Body of pancreas (tissue), 4 donors: ENCODE results near the gene SYAP1. TPM values are rescaled to one million over a fixed set of nuclear protein-coding genes. Genes with fewer than 3 reads are reported as not detected.
A peak's percentile ranks its signal among the peaks of the same experiment; 100 is the strongest.

ENCODE experiments used
- ATAC-seq: fragments of 150-250 bp; one replicate; pipeline ENCODE4 v1.9.1; 2016
- DNase-seq, 4 donors: peaks; one replicate each; pipeline ENCODE4 v3.0.0-alpha.2; 2019
- H3K27ac ChIP-seq, 4 donors: fragments of 200-600 bp; sonication (generic); 1 replicate in 3 of 4; 2 replicates in 1 of 4; pipeline versions ENCODE4 v1.5.1 to v1.6.1; 2016 to 2019; ENCODE audit warnings: mild to moderate bottlenecking in 1 of 4, mixed read lengths in 1 of 4, moderate library complexity in 1 of 4
- H3K27me3 ChIP-seq, 2 donors: fragments of 200-600 bp; sonication (generic); one replicate each; pipeline ENCODE4 v1.6.0; 2016; ENCODE audit warnings: mild to moderate bottlenecking in 1 of 2
- H3K36me3 ChIP-seq, 2 donors: fragments of 200-600 bp; sonication (generic); replicated peaks in 1 of 2; 2 replicates each; pipeline ENCODE4 v1.5.1; 2016; ENCODE audit warnings: low read depth in 2 of 2; ENCODE audit not compliant: insufficient read depth in 1 of 2
- H3K4me1 ChIP-seq: fragments of 200-600 bp; sonication (generic); one replicate; pipeline ENCODE4 v1.6.0; 2016
- H3K4me3 ChIP-seq, 2 donors: fragments of 200-600 bp; sonication (generic); 1 replicate in 1 of 2; 2 replicates in 1 of 2; pipeline ENCODE4 v1.5.1; 2016 to 2019
- H3K9me3 ChIP-seq, 3 donors: fragments of 200-600 bp; sonication (generic); 1 replicate in 2 of 3; 2 replicates in 1 of 3; pipeline ENCODE4 v1.5.1; 2016
- CTCF ChIP-seq, 7 experiments: fragments of 450-650 bp in 4 of 7; fragments of 200-600 bp in 3 of 7; sonication (generic) in 3 of 7; IDR thresholded peaks; one replicate each; pipeline ENCODE4 v1.5.1; 2016 to 2019; ENCODE audit warnings: antibody characterized with exemption in 7 of 7
- POLR2A ChIP-seq, 3 donors: fragments of 450-650 bp; IDR thresholded peaks; one replicate each; pipeline ENCODE4 v1.6.1; 2016; ENCODE audit warnings: antibody characterized with exemption in 3 of 3, mild to moderate bottlenecking in 2 of 3
- WGBS, 2 donors: methylation state at CpG; one replicate each; pipeline ENCODE4 v1.1.5; 2017; 5-methylcytosine and 5-hydroxymethylcytosine counted together
- intact Hi-C: fragments of 100-400 bp; cut with DNase I; formaldehyde crosslinking; loops from one replicate; pipeline ENCODE4 v1.15.1; 2023
- total RNA-seq, 2 donors: library from RNA; depleted of rRNA; stranded (reverse); fragments of >200 nt; gene quantifications; one replicate each; pipeline ENCODE4 v1.1.0, GENCODE V29; 2016

The SYAP1 gene
- total RNA-seq, 2 donors from 2014 or later, result 15.3 to 15.8 TPM

- intact Hi-C loops, result no loop called here
- 83 to 87% methylated on average over 11 to 12 of the region's 15 CpGs for WGBS, 2 donors
- Histone ChIP-seq H3K9me3 (no peaks in the 10 kb centered on the region), H3K4me1 (peaks cover 14% of the 10 kb centered on the region), H3K27ac (no peak overlapping the region), H3K27me3 (no peaks in the 10 kb centered on the region), H3K36me3 (no peaks in the 10 kb centered on the region), H3K4me3 (no peak overlapping the region)
- no peak for ATAC-seq
- DNase-seq, result no peak
- no peak for TF ChIP-seq CTCF (IDR thresholded peaks at IDR 0.05)
These were observed 16.5 kb upstream of the SYAP1 start for GRCh38 chrX:16702700-16703599.

- no peak for DNase-seq
- Histone ChIP-seq H3K36me3 (no peaks in the 10 kb centered on the region), H3K4me3 (no peak overlapping the region), H3K27me3 (no peaks in the 10 kb centered on the region), H3K4me1 (peaks cover 3% of the 10 kb centered on the region), H3K27ac (no peak overlapping the region), H3K9me3 (no peaks in the 10 kb centered on the region)
- TF ChIP-seq CTCF (IDR thresholded peaks at IDR 0.05) (no peak), POLR2A (IDR thresholded peaks at IDR 0.05) (no peak)
- no peak for ATAC-seq
- intact Hi-C loops, result no loop called here
- 89 to 100% methylated on average over 1 to 3 of the region's 3 CpGs for WGBS, 2 donors
These were observed 14.0 kb upstream of the SYAP1 start for GRCh38 chrX:16705370-16705769.

GRCh38 chrX:16708016-16708415, 11.4 kb upstream of the SYAP1 start:
- DNase-seq (no peak), ATAC-seq (no peak)
- intact Hi-C loops, result no loop called here
- Histone ChIP-seq H3K36me3 (no peaks in the 10 kb centered on the region), H3K27ac (no peak overlapping the region), H3K4me1 (peaks cover 9% of the 10 kb centered on the region), H3K27me3 (no peaks in the 10 kb centered on the region), H3K9me3 (no peaks in the 10 kb centered on the region), H3K4me3 (no peak overlapping the region)
- no peak for TF ChIP-seq CTCF (IDR thresholded peaks at IDR 0.05)
- no peak for TF ChIP-seq POLR2A (IDR thresholded peaks at IDR 0.05)
- WGBS, 2 donors, result 69 to 78% methylated on average over 3 of the region's 3 CpGs

- H3K4me3 ChIP-seq, result peak overlapping the region; percentile 27 to 54
- peak overlapping the region; percentile 17 to 86 (median 85) for H3K27ac ChIP-seq
- H3K36me3 ChIP-seq, result no peaks in the 10 kb centered on the region
- H3K9me3 ChIP-seq, result no peaks in the 10 kb centered on the region
- TF ChIP-seq POLR2A (IDR thresholded peaks at IDR 0.05) (no peak), CTCF (IDR thresholded peaks at IDR 0.05) (no peak)
- no peaks in the 10 kb centered on the region for H3K27me3 ChIP-seq
- H3K4me1 ChIP-seq, result peaks cover 12% of the 10 kb centered on the region
- intact Hi-C loops, result no loop called here
- 10% methylated on average over 9 of the region's 9 CpGs for WGBS, 2 donors
- DNase-seq, result peak in 2 of 4 donors; percentile 7 to 10
- ATAC-seq, result no peak
These were observed 8.1 kb upstream of the SYAP1 start for GRCh38 chrX:16711219-16711811.
